Measurements from ENCODE around the gene DLGAP1.

The DLGAP1 gene

GRCh38 chr18:3552305-3552704, 902.8 kb downstream of the DLGAP1 start:
- no peak for DNase-seq

- no peak for DNase-seq
These were observed 907.1 kb downstream of the DLGAP1 start for GRCh38 chr18:3547891-3548615.

GRCh38 chr18:3546106-3546505, 909.0 kb downstream of the DLGAP1 start:
- DNase-seq, result no peak

- no peak for DNase-seq
These were observed 910.6 kb downstream of the DLGAP1 start for GRCh38 chr18:3544537-3544936.

- DNase-seq, result no peak
These were observed 913.3 kb downstream of the DLGAP1 start for GRCh38 chr18:3541549-3542386.

- no peak for DNase-seq
These were observed 914.1 kb downstream of the DLGAP1 start for GRCh38 chr18:3540805-3541548.

- no peak for DNase-seq
These were observed 916.0 kb downstream of the DLGAP1 start for GRCh38 chr18:3538954-3539617.

GRCh38 chr18:3538456-3538855, 916.7 kb downstream of the DLGAP1 start:
- peak; percentile 55 for DNase-seq

- no peak for DNase-seq
These were observed 924.3 kb downstream of the DLGAP1 start for GRCh38 chr18:3530807-3531206.

GRCh38 chr18:3529601-3530000, 925.5 kb downstream of the DLGAP1 start:
- DNase-seq, result peak; percentile 82

GRCh38 chr18:3529077-3529476, 926.0 kb downstream of the DLGAP1 start:
- no peak for DNase-seq

- peak; percentile 41 for DNase-seq
These were observed 926.9 kb downstream of the DLGAP1 start for GRCh38 chr18:3528231-3528630.

- DNase-seq, result peak; percentile 85
These were observed 928.4 kb downstream of the DLGAP1 start for GRCh38 chr18:3526421-3527354.

GRCh38 chr18:3525870-3526420, 929.2 kb downstream of the DLGAP1 start:
- peak; percentile 38 for DNase-seq

GRCh38 chr18:3524706-3525105, 930.4 kb downstream of the DLGAP1 start:
- no peak for DNase-seq

GRCh38 chr18:3520230-3521085, 934.6 kb downstream of the DLGAP1 start:
- no peak for DNase-seq

GRCh38 chr18:3514312-3515216, 940.5 kb downstream of the DLGAP1 start:
- no peak for DNase-seq

GRCh38 chr18:3513481-3513880, 941.6 kb downstream of the DLGAP1 start:
- DNase-seq, result no peak

- no peak for DNase-seq
These were observed 943.1 kb downstream of the DLGAP1 start for GRCh38 chr18:3511980-3512379.
